ENCODE results near the gene HMGCLL1.

GRCh38 chr6:55621244-55621643 lies 42.3 kb upstream of the HMGCLL1 start:
- no peak for TF ChIP-seq CTCF (IDR thresholded peaks at IDR 0.05)
- TF ChIP-seq POLR2A (IDR thresholded peaks at IDR 0.05) = no peak
- TF ChIP-seq EP300 (IDR thresholded peaks at IDR 0.05) = no peak
- TF ChIP-seq POLR2AphosphoS5 (IDR thresholded peaks at IDR 0.05) = no peak
